HCT116 (cell line): Measurements from ENCODE around the gene NDUFV3.
"Not testable (repeated sequence)": the region's sequence is repeated elsewhere in the genome, so short reads cannot be mapped to it uniquely, and the experiment has no call there.

Experiments
- EZH2 ChIP-seq: fragments of 200-600 bp; sonication (generic); IDR thresholded peaks from 2 replicates; pipeline ENCODE4 v1.6.1; 2017; ENCODE audit warnings: antibody characterized with exemption, mixed run types
- POLR2AphosphoS5 ChIP-seq: IDR thresholded peaks from 2 replicates; pipeline ENCODE4 v1.6.1; 2011; ENCODE audit warnings: mild to moderate bottlenecking, low read depth, low read length, moderate library complexity
- SIN3A ChIP-seq: IDR thresholded peaks from 2 replicates; pipeline ENCODE4 v1.6.1; 2012; ENCODE audit warnings: low read depth
- TF ChIP-seq, protein P1 (sequence below), 3 experiments: fragments of 200-600 bp in 1 of 3; sonication (generic) in 1 of 3; IDR thresholded peaks in 2 of 3; conservative IDR thresholded peaks in 1 of 3; 2 replicates each; pipeline ENCODE4 v1.5.1; 2012 to 2017; ENCODE audit warnings: low read depth in 2 of 3, low read length in 2 of 3, antibody characterized with exemption in 1 of 3, borderline replicate concordance in 1 of 3, control low read depth in 1 of 3, mild to moderate bottlenecking in 1 of 3, mixed read lengths in 1 of 3, mixed run types in 1 of 3, moderate library complexity in 1 of 3; ENCODE audit not compliant: insufficient read depth in 1 of 3
- TF ChIP-seq, protein P2 (sequence below): IDR thresholded peaks from 2 replicates; pipeline ENCODE4 v1.6.1; 2012; ENCODE audit warnings: low read depth

DNA sequence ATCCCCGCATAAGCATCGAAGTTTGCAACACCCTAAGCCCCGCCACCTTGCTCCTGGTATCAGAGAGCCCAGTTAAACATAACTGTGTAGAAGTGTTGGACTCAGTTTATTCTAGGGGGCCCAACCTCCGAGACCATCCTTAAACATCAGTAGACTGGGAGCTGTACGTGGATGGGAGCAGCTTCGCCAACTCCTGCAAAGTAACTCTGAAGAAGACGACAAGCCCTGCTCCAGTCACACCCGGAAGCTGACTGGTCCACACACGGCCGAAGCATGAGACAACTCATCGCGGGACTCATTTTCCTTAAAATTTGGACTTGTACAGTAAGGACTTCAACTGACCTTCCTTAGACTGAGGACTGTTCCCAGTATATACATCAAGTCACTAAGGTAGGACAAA lies 40.9 kb downstream of the NDUFV3 start:
- TF ChIP-seq, protein P1, sequence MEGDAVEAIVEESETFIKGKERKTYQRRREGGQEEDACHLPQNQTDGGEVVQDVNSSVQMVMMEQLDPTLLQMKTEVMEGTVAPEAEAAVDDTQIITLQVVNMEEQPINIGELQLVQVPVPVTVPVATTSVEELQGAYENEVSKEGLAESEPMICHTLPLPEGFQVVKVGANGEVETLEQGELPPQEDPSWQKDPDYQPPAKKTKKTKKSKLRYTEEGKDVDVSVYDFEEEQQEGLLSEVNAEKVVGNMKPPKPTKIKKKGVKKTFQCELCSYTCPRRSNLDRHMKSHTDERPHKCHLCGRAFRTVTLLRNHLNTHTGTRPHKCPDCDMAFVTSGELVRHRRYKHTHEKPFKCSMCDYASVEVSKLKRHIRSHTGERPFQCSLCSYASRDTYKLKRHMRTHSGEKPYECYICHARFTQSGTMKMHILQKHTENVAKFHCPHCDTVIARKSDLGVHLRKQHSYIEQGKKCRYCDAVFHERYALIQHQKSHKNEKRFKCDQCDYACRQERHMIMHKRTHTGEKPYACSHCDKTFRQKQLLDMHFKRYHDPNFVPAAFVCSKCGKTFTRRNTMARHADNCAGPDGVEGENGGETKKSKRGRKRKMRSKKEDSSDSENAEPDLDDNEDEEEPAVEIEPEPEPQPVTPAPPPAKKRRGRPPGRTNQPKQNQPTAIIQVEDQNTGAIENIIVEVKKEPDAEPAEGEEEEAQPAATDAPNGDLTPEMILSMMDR (IDR thresholded peaks at IDR 0.05 in 2 of 3, conservative IDR thresholded peaks at IDR 0.05 in 1 of 3; ENCODE audit: borderline replicate concordance in 1 of 3, insufficient read depth in 1 of 3, low read depth in 2 of 3, low read length in 2 of 3), result not testable (repeated sequence)
- TF ChIP-seq SIN3A, EZH2, POLR2AphosphoS5: not testable (repeated sequence)
- TF ChIP-seq, protein P2, sequence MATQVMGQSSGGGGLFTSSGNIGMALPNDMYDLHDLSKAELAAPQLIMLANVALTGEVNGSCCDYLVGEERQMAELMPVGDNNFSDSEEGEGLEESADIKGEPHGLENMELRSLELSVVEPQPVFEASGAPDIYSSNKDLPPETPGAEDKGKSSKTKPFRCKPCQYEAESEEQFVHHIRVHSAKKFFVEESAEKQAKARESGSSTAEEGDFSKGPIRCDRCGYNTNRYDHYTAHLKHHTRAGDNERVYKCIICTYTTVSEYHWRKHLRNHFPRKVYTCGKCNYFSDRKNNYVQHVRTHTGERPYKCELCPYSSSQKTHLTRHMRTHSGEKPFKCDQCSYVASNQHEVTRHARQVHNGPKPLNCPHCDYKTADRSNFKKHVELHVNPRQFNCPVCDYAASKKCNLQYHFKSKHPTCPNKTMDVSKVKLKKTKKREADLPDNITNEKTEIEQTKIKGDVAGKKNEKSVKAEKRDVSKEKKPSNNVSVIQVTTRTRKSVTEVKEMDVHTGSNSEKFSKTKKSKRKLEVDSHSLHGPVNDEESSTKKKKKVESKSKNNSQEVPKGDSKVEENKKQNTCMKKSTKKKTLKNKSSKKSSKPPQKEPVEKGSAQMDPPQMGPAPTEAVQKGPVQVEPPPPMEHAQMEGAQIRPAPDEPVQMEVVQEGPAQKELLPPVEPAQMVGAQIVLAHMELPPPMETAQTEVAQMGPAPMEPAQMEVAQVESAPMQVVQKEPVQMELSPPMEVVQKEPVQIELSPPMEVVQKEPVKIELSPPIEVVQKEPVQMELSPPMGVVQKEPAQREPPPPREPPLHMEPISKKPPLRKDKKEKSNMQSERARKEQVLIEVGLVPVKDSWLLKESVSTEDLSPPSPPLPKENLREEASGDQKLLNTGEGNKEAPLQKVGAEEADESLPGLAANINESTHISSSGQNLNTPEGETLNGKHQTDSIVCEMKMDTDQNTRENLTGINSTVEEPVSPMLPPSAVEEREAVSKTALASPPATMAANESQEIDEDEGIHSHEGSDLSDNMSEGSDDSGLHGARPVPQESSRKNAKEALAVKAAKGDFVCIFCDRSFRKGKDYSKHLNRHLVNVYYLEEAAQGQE, result not testable (repeated sequence)
